A549 (cell line): Measurements from ENCODE around the gene RAP1A.

Experiments used
- BCL3 ChIP-seq: fragments of >200 bp; sonication (Bioruptor Twin); formaldehyde crosslinking; IDR thresholded peaks from 3 replicates; pipeline ENCODE4 v1.6.1; 2016
- CHD4 ChIP-seq: fragments of 200-600 bp; sonication (generic); IDR thresholded peaks from 2 replicates; pipeline ENCODE4 v1.6.1; 2016; ENCODE audit warnings: antibody characterized with exemption, mild to moderate bottlenecking, borderline replicate concordance
- CTCF ChIP-seq: fragments of >200 bp; sonication (Bioruptor Twin); formaldehyde crosslinking; IDR thresholded peaks from 3 replicates; pipeline ENCODE4 v1.5.1; 2016
- HDAC2 ChIP-seq: fragments of 200-600 bp; sonication (generic); IDR thresholded peaks from 2 replicates; pipeline ENCODE4 v1.6.1; 2016
- HMGXB4 ChIP-seq: fragments of 250-450 bp; sonication (Bioruptor Pico); IDR thresholded peaks from 2 replicates; pipeline ENCODE4 v1.5.0; 2021; ENCODE audit warnings: mild to moderate bottlenecking, moderate library complexity, borderline replicate concordance
- JUNB ChIP-seq: fragments of >200 bp; sonication (Bioruptor Twin); formaldehyde crosslinking; IDR thresholded peaks from 2 replicates; pipeline ENCODE4 v1.6.1; 2016
- KDM5A ChIP-seq: fragments of 200-600 bp; sonication (generic); IDR thresholded peaks from 2 replicates; pipeline ENCODE4 v1.6.1; 2016; ENCODE audit warnings: antibody characterized with exemption, mild to moderate bottlenecking
- MAX ChIP-seq: IDR thresholded peaks from 2 replicates; pipeline ENCODE4 v1.6.1; 2012
- POLR2A ChIP-seq: IDR thresholded peaks from 2 replicates; pipeline ENCODE4 v1.6.1; 2012; ENCODE audit warnings: mild to moderate bottlenecking, low read length
- REST ChIP-seq: fragments of 200-600 bp; sonication (generic); IDR thresholded peaks from 2 replicates; pipeline ENCODE4 v1.6.1; 2016; ENCODE audit warnings: antibody characterized with exemption, mild to moderate bottlenecking, moderate library complexity
- TP53 ChIP-seq: fragments of 250-450 bp; sonication (Bioruptor Pico); IDR thresholded peaks from 2 replicates; pipeline ENCODE4 v1.5.0; 2021; ENCODE audit warnings: mild to moderate bottlenecking, moderate library complexity
- USF2 ChIP-seq: fragments of 450-650 bp; IDR thresholded peaks from 2 replicates; pipeline ENCODE4 v1.6.1; 2014; ENCODE audit warnings: antibody characterized with exemption
- ZFP36 ChIP-seq: fragments of 450-650 bp; IDR thresholded peaks from 2 replicates; pipeline ENCODE4 v1.6.1; 2014; ENCODE audit warnings: borderline replicate concordance; ENCODE audit not compliant: partially characterized antibody

GRCh38 chr1:111598544-111598943 lies 21.0 kb upstream of the RAP1A start:
- TF ChIP-seq CHD4 (no peak), CTCF (no peak), USF2 (no peak), POLR2A (no peak), TP53 (CRISPR knock-in tag) (no peak), MAX (no peak), KDM5A (no peak), HMGXB4 (CRISPR knock-in tag) (no peak), ZFP36 (no peak), JUNB (no peak), REST (no peak), BCL3 (no peak), HDAC2 (no peak)
